Measurements from ENCODE around the gene EFCAB6. TPM values are rescaled to one million over a fixed set of nuclear protein-coding genes. Genes with fewer than 3 reads are reported as not detected.

Gene EFCAB6
- total and polyA plus RNA-seq, 7 donors = 0.45 to 5.7 (median 1.8) TPM

DNA sequence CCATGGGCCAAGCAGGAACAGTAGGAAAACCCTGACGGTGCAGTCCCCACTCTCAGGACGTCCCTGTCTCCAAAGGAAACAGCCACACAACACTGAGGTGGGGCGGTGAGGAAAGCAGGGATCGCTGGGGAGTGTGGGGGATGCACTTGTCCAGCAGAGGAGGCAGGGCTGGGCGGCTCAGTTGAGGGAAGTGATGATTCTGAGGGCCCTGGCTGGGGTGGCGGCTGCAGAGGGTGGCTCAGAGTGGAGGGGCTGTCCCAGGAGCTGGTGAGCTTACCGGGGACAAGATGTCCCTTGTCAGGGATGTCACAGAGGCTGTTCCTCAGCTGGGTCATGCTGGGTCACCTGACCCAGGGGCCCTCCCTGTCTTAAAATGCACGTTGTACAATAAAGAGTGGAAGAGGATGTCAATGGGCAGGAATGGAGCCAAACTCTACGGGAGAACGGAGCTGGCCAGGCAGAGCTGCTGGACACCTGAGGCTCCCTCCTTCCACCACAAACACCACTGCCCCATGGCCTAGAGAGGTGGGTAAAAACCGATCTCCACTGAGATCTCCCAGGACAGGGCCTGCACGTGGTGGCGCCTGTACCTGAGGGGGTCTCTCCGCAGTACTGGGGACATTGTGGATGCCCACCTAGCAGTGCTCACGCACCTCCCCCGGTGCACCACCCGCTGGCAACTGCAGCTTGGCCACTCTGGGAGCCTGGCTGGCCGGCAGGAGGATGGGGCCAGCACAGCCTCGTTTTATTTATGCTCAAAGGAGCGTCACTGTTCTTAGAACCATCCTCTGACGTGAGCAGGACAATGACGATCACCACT lies 9.7 kb upstream of the EFCAB6 start:
- no peak for DNase-seq
- Histone ChIP-seq H3K27me3 (peaks cover 0 to 25% (median 17%) of the 10 kb centered on the region in 3 donors), H3K36me3 (no peaks in the 10 kb centered on the region), H3K4me1 (peaks cover 0 to 17% (median 13%) of the 10 kb centered on the region in 4 donors), H3K27ac (no peak overlapping the region), H3K9me3 (no peaks in the 10 kb centered on the region), H3K4me3 (no peak overlapping the region)
- intact Hi-C loops (cut with DNase I) = no loop called here
- TF ChIP-seq POLR2A (IDR thresholded peaks at IDR 0.05) (no peak), POLR2AphosphoS5 (IDR thresholded peaks at IDR 0.05) (no peak), EP300 (IDR thresholded peaks at IDR 0.05) (no peak)
- TF ChIP-seq, protein P1, sequence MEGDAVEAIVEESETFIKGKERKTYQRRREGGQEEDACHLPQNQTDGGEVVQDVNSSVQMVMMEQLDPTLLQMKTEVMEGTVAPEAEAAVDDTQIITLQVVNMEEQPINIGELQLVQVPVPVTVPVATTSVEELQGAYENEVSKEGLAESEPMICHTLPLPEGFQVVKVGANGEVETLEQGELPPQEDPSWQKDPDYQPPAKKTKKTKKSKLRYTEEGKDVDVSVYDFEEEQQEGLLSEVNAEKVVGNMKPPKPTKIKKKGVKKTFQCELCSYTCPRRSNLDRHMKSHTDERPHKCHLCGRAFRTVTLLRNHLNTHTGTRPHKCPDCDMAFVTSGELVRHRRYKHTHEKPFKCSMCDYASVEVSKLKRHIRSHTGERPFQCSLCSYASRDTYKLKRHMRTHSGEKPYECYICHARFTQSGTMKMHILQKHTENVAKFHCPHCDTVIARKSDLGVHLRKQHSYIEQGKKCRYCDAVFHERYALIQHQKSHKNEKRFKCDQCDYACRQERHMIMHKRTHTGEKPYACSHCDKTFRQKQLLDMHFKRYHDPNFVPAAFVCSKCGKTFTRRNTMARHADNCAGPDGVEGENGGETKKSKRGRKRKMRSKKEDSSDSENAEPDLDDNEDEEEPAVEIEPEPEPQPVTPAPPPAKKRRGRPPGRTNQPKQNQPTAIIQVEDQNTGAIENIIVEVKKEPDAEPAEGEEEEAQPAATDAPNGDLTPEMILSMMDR (IDR thresholded peaks at IDR 0.05) = no peak
- 71 to 76% methylated on average over 22 of the region's 22 CpGs for whole genome bisulfite sequencing, 2 donors

DNA sequence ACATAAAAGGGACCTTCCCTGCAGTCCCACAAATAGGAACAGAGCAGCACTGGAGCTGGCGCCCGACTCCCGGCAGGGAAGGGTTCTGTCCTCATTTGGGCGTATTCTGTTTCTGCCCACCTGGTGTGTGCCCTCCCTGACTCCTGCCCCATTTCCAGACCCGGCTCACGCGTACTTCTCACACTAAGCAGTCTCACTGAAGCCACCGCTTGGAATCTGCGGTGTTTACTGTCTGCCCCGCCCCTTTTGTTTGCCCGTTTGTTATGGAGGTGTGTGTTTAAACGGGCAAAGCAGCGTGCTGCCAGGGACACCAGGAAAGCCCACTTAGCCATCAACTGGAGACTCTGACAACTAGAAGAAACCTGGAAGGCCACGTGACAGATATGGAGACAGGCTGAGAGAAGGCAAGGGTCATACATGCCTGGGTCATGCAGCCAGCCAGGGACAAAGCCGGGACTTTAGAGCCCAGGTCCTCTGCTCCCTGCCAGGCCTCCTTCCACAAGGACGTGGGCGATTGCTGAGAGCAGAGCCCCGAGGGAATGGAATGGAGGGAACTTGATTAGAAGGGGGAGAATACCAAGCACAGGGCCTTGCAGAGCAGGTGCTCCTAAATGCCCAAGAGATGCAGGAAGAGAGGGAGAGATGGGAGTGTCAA lies 8.7 kb upstream of the EFCAB6 start:
- no peak for DNase-seq
- Histone ChIP-seq H3K9me3 (no peaks in the 10 kb centered on the region), H3K4me3 (no peak overlapping the region), H3K36me3 (no peaks in the 10 kb centered on the region), H3K27me3 (peaks cover 0 to 25% (median 17%) of the 10 kb centered on the region in 3 donors), H3K4me1 (peaks cover 0 to 7% (median 4%) of the 10 kb centered on the region in 4 donors), H3K27ac (no peak overlapping the region)
- TF ChIP-seq, protein P1 (IDR thresholded peaks at IDR 0.05) = no peak
- TF ChIP-seq EP300 (IDR thresholded peaks at IDR 0.05) (no peak), POLR2AphosphoS5 (IDR thresholded peaks at IDR 0.05) (no peak), POLR2A (IDR thresholded peaks at IDR 0.05) (no peak)
- intact Hi-C loops (cut with DNase I) = no loop called here
- 21 to 62% methylated on average over 18 of the region's 18 CpGs for WGBS, 2 donors

DNA sequence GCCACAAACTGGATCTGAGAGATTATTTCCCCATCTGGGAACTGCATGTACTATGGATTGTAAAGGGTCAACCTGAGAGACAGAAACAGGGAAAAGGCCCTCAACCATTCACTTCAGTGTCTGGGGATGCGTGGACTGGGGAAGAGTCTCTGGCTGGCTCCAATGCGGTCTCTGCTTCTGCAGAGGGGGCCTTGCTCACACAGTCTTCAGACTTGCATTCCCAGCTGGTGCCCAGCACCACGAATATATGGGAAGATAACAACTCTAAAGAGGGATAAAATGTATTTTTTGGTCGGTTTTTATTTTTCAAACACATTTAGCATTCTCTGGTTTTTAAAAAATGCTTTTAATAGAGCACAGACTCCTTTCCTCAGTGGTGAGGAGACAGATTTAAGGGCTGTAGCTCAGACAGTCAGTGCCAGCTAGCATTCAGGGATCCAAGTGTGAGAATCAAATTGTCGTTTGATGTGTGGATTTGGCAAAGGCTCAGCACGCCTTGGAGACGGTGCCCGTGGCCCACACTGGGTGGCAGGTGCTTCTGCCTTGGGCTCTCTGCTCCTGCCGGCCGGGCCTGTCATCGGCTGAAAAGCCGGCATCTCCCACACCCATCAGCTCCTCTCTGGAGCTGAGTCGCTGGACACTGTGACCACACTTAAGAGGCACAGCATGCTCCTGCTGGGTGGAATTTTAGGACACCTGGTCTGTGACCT lies 8.0 kb upstream of the EFCAB6 start:
- no peaks in the 10 kb centered on the region for H3K9me3 ChIP-seq
- 52 to 85% methylated on average over 13 of the region's 13 CpGs for WGBS, 2 donors
- TF ChIP-seq POLR2AphosphoS5 (IDR thresholded peaks at IDR 0.05) = no peak
- TF ChIP-seq POLR2A (IDR thresholded peaks at IDR 0.05) = no peak
- TF ChIP-seq EP300 (IDR thresholded peaks at IDR 0.05) = no peak
- TF ChIP-seq, protein P1 (IDR thresholded peaks at IDR 0.05) = no peak
- H3K4me1 ChIP-seq = no peaks in the 10 kb centered on the region
- DNase-seq = no peak
- H3K27me3 ChIP-seq = peaks cover 0 to 25% (median 17%) of the 10 kb centered on the region in 3 donors
- H3K4me3 ChIP-seq = no peak overlapping the region
- H3K36me3 ChIP-seq = no peaks in the 10 kb centered on the region
- H3K27ac ChIP-seq = no peak overlapping the region
- intact Hi-C loops (cut with DNase I) = no loop called here

DNA sequence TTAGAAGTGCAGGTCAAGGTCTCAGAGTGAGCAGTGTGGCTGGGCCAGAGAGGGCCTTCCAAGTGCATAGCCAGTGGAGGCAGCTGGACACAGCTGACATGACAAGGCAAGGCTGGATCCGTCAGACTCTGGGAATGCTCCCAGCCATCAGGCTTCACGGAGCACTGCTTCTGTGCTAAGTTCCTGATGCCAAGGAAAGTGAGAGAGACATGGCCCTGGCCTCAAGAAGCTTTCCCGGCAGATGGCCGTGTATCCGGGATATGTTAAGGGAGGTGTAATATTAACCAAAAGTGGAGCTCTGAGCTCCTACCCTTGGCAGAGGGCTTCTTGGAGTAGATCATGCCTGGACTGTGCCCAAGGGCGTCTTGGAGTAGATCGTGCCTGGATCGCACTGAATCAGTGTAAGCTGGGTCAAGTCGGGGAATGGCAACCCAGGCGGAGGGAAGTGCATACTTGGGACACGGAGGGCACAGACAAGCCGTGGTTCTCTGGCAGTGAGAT lies 7.4 kb upstream of the EFCAB6 start:
- no peak for TF ChIP-seq POLR2AphosphoS5 (IDR thresholded peaks at IDR 0.05)
- TF ChIP-seq, protein P1 (IDR thresholded peaks at IDR 0.05) = no peak
- TF ChIP-seq POLR2A (IDR thresholded peaks at IDR 0.05) = no peak
- no peak for TF ChIP-seq EP300 (IDR thresholded peaks at IDR 0.05)
- no peak for DNase-seq
- Histone ChIP-seq H3K4me1 (no peaks in the 10 kb centered on the region), H3K27ac (no peak overlapping the region), H3K27me3 (peaks cover 0 to 25% (median 17%) of the 10 kb centered on the region in 3 donors), H3K9me3 (no peaks in the 10 kb centered on the region), H3K4me3 (no peak overlapping the region), H3K36me3 (no peaks in the 10 kb centered on the region)
- WGBS, 2 donors = 89% methylated on average over 12 of the region's 12 CpGs
- intact Hi-C loops (cut with DNase I) = no loop called here
